Activated T-helper 1 cell treated with Interleukin-2 at 50 U/mL for 16 hours (primary cell): ENCODE measurements around the gene C8G.

Experiments used
- DNase-seq: peaks from one replicate; pipeline ENCODE4 v3.0.0-alpha.2; 2020; ENCODE audit warnings: low read depth

Gene C8G

DNA sequence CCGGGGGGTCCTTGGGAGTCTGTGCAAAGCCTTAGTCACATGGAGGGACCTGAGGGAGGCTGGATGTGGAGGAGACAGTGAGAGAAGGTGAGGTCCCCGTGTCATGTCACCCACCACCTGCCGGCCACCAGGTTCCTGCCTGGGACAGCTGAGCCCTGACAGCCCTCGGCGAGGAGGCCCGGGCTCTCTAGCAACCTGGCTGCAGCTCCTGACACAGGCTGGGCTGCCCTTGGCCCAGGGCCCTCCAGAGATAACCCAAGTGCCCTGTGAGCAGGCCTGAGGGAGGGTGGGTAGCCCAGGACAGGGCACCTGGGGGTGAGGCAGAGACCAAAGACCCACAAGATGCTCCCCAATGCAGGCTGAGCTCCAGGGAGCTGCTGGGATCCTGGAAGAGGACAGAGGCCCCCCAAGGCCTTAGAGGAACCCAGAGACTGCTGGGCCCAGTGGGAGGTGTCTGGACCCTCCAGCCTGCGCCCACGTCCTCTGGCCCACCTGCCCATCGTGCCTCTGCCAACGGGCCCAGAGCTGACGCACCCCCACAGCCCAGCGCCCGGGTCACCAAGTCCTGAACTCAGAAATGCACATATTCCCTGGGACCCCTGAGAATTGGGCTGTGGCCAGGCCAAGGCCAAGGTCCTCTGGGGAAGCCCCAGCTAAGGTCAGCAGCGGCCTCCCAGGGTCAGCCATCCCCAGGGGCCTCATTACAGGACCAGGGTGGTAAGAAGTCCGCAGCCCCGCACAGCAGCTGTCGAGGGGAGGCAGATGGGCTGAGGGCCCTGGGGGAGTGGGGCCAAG is 23.5 kb downstream of the C8G start:
- DNase-seq = no peak

DNA sequence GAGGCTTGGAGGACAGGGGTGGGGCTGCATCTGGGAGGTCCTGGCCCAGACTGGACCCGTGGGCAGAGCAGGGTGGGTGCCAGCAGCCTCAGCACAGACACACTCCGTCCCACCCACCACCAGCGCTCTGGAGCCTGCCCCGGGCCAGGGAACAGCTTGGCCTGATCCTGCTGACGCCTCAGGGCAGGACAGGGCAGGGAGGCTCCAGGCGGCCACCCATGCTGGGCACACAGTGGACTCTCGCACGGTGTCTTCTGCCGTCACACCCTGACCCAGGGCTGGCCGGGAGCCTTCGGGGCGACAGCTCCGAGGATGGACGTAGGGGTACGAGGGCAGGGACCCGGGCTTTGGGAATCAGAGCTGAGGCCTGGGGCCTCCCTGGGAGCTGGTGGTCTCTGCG is 24.1 kb downstream of the C8G start:
- DNase-seq = no peak

DNA sequence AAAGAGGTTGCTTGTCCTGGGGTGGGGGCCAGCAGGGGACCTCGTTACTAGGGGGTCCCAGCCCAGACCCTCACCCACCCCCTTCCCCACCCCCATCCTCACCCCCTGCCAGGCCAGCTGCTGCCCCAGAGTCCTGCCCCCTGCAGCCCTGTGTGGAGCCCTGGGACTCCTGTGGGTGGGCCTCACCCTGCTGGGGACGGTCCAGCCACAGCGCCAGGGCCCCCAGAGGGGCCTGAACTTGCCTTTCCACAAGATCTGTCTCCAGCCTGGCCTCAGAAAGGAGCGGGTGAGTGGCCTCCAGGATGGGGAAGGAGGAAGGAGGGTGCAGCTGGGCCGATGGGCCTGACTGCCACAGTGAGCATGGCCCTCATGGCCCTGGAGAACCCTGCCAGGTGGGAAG is 24.7 kb downstream of the C8G start:
- DNase-seq = no peak

DNA sequence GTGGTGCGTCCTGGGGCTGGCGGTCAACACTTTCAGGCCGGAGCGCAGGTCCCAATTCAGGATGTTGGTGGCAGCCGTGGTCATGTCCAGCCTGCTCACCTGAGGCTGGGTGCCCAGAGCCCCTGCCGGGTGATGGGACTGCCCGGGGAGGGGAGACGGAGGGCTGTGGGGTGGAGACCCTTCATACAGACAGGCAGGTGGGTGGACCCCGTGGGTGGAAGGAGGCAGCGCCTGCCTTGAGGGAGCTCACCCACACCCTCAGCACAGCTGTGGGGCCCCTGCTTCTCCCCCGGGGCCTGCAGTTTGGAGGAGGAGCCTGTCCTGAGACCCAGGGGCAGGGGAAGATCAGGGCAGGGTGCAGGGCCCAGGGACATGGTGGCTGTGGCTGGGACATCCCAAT is 25.3 kb downstream of the C8G start:
- DNase-seq = no peak

DNA sequence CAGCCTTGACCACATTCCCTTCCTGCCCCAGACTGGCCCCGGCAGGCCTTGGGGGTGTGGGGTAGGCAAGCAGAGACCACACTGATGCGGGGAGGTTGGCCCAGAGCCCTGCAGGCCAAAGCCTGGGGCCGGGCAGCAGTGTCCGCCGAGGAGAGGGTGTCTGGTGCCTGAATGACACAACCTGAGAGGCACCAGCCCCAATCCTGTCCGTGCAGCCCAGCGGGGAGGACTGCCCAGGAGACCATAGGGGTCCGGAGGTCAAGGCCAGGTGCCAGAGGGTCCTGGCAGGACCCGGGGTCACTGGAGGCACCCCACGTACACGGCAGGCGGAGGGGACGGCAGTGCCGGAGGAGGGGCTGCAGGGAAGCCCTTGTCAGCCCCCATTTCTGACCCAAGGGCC is 26.7 kb downstream of the C8G start:
- DNase-seq = no peak

DNA sequence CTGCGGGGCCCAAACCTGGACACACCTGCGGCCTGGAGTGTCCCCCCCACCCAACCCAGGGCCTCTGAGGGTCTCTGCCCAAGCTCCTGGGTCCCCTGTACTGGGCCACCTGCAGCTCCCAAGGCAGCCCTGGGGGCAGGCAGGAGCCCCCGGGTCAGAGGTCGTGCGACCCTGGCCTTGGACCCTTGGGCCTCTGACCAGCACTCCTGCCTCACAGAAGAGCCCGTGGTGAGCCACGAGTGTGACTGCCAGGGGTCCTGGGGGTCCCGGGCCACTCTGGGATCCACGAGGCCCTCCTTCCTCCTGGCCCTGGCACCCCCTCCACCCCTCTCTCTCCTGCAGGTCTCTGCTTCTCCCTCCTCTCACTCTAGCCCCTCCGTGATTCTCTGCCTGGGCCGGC is 27.3 kb downstream of the C8G start:
- no peak for DNase-seq

DNA sequence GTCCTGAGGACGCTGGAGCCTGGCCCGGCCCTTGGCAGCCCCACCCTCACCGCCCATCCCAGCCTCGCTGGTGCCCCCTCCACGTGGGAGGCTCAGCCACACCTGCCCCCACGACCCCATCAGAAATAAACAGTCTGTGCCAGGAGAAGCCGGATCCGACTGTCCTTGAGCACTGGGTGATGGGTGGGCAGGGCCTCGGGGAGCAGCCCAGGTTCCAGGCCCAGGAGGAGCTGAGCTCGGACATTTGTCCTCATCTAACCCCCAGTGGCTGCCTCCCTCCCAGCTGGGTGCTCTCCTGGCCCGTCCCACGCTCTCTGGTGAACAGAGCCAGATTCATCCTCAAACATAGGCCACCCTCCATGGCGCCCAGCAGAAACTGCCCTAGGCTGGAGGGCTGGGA is 27.7 kb downstream of the C8G start:
- DNase-seq = no peak

DNA sequence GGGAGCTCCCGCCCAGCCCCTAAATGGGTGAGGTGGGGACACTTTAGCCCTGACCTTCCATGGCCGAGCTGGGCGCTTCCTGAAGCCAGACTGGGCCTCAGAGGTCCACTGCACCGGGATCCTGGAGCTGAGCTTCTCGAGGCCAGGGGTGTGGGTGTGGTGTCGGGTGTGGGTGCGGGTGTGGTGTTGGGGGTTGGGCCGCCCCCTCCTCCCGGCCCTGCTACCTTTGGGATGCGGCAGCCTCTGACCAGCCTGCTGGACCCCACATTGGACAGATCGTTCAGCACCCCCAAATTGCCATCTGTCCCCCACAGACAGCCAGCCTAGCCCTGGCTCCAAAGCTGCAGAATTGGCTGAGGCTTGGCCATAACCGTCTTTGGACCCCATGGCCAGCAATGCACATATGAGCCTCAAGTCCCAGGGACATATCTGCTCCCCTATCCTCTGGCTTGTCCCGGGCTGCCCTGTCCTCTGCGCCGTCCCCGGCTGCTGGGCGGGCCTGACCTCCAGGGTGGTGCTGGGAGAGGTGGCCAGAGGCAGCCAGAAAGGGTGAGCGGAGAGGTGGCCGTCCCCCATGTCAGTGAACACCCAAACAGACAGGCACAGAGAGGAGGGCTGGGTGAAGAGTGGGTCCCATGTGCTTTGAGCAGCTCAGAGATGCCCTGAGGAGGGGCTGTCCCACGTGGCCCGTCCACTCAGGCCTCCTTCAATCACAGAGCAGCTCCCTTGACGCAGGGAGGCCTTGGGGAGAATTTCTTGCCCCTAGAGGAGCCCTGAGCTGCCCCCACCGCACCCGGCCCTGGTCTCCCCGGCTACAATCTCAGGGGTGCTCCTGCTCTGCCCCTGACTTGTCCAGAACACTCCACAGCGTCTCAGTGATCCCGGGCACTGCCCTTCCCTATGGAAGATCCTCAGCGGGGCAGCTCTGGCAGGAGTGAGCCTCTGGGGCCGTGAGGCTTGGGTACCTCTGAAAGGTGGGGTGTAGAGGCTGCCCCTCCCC is 28.9 kb downstream of the C8G start:
- no peak for DNase-seq

DNA sequence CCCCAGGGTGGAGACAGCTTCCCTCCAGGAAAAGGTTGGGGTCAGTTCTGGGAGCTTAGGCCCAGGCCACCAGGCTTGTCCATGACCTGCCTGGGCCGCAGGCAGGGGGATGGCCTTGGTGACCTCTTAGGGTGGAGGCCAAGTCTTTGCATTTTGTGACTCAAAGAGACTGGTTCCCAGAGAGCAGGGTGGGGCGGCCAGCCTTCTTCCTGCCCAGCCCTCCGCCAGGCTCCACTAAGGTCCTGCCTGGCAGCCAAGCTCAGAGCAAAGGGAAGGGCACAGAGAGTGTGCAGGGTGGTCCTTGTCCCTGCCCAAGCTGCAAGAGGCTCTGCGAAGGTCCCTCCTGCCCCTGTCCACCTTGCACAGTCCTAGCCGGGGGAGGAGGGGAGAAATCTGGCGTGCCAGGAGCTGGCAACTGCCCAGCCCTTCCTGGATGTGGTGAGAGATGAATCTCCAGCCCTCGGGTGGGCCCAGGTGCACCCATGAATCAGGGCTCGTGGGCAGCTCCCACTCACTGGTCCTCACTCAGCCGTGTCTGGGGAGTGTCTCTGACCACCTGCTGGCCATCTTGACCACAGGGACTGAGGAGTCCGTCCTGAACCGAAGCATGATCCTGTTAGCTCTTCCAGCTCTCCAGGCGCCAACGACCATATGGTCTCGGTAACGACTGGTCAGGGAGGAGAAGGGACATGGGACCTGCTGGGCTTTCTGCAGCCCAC is 29.9 kb downstream of the C8G start:
- DNase-seq = no peak

DNA sequence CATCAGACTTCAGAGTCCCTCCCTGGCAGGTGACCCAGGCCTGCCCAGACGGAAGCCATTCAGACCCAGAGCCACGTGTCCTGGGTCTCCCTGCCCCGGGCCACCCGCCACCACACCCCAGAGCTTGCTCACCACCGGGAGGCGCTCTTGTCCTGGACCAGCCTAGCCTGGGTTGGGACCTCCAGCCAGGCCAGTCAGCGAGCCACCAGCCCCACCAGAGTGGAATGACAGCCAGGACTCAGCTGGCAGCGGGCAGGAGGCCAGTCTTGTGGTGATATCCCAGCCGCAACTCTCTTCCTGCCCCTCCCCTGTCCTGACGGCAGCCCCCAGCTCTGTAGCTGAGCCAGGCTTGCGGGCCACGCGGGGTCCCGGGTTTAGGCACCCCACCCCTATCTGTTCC is 30.6 kb downstream of the C8G start:
- DNase-seq = no peak

DNA sequence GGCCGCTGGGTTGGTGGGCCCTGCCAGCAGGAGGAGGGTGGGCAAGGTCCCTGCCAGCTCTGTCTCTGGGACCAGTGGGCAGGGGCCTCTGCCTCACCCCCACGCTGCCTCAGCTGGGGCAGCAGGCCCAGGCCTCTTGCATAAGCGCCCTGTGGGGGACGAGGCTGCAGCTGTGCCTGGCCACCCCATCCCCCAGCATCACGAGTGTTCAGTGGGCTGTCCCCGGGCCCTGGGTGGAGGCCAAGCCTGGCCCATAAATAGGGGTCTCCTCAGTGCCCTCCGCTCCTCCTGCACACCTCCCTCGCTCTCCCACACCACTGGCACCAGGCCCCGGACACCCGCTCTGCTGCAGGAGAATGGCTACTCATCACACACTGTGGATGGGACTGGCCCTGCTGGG is 32.2 kb downstream of the C8G start, which contains the start of gene PTGDS:
TSS of gene PTGDS (plus strand) at position 282 of the 400 bp plus-strand sequence. CDS start at position 357, 75 bp downstream.
- DNase-seq = no peak

DNA sequence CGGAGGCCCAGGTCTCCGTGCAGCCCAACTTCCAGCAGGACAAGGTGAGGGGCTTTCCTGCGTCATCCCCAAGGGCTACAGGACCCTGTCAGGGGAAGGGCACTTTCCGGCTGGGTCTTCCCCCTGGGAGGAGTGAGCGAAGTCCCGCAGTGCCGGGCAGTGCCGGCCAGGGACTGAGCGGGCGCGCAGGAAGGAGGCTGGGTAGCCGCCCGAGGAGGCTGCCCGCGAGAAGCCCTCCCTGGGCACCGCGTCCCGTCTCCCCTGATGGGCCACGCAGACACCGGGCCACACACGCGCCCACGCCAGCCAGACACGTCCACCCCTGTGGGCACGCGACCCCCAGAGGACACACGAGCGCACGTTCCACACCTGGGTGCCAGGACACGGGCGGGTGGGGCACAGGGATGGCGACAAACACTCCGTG is 32.6 kb downstream of the C8G start:
- no peak for DNase-seq

DNA sequence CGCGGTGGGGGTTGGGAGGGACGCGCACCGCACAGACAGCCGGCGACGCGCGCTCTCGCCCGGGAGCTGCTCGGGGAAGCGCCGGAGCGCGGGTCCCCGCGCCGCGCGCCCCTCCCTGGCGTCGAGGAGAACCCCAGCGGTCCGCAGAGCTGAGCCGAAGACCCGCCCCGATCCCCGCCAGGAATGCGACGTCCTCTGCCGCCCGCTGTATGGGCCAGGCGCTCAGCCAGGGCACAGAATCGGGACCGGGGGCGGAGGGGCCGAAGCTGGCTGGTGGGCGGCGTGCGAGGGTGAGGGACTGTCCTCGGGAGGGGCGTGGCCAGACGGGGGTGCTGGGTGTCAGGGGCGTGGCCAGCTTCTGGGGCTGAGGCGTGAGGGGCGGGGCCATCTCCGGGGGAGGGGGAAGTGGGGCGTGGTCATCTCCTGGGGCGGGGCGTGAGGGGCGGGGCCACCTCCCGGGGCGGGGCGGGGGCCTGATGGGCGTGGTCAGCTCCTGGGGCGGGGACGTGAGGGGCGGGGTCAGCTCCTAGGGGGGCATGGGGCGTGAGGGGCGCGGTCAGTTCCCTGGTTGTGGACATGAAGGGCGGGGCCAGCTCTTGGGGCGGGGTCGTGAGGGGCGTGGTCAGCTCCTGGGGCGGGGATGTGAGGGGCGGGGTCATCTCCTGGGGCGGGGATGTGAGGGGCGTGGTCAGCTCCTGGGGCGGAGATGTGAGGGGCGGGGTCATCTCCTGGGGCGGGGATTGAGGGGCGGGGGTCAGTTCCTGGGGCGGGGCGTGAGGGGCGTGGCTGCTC is 33.2 kb downstream of the C8G start:
- peak; percentile 59 for DNase-seq

DNA sequence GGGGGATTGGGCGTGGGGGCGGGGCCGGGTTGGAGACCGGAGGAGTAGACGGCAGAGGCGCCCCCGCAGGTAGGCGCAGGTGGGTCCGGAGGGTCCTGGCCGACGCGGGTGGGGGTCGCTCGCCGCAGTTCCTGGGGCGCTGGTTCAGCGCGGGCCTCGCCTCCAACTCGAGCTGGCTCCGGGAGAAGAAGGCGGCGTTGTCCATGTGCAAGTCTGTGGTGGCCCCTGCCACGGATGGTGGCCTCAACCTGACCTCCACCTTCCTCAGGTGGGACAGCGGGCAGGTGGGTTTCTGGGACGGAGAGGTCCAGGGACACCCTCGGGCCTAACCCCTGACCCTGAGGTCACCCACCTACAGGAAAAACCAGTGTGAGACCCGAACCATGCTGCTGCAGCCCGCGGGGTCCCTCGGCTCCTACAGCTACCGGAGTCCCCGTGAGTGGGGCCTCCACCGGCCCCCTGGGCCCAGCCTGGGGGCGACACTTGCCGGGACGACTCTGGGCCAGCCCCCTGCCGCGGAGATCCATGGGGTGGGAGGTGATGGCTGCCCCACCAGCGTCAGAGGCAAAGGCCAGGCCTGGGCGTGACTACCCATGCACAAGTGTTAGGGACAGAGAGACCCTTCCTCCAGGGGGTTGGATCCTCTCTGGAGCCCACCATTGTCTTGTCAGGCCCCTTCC is 34.0 kb downstream of the C8G start:
- no peak for DNase-seq

DNA sequence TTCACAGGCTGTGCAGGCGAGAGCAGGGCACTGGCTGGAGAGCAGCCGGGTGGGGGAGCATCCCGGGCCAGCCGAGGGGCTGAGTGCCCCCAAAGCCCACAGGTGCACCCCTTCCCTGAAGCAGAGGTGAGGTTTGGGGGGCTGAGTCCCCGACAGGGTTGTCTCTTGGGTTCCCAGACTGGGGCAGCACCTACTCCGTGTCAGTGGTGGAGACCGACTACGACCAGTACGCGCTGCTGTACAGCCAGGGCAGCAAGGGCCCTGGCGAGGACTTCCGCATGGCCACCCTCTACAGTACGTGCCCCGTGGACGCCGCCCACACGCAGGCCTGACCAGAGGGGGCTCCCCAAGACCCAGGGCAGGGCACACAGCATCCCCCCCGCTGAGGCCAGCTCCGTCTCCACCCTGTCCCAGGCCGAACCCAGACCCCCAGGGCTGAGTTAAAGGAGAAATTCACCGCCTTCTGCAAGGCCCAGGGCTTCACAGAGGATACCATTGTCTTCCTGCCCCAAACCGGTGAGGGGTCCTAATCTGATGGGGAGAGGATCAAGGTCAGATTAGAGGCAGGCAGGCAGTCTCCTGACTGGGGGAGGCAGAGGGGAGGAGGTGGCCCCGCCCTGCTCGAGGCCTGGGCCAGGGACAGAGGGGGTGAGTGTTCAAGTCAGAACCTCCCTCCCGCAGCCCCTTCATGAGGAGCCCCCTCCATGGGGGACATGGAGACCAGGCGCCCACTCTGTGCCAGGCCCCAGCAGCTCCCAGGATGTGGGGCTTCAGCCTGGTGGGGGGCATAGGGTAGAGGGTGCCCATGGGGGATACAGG is 34.9 kb downstream of the C8G start:
- DNase-seq = no peak

DNA sequence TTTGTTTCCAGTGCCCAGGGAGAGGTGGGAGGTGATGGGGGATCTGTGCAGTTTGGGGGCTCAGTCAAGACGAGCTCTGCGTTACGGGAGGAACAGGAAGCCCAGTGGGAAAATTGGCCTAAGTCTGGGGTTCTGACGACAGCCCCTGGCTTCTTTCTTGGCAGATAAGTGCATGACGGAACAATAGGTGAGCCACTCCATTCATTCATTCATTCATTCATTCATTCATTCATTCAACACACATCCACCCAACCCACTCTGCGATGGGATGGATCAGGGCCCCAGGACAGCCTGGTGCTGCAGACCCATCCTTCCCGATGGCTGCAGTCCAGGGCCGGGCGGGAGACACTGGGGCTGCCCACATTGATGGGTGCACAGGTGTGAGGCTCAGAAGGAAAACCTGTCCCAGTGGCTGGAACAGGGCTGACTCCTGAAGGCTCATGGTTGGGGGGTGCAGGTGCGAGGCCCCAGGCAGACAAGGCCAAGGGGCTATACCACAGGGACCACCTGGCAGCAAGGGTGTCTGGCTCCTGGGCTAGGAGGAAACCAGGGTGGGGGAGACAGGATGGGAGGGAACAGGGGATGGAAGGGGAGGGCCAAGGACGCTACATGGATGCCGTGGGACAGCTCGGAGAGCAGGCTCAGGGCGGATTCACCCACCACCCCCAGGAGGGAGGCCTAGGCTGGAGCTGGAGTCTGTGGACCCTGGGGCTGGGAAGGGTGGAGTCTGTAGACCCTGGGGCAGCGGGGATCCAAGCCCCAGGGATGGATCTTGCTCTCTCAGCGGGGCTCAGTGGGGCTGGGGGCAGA is 35.8 kb downstream of the C8G start:
- DNase-seq = no peak

DNA sequence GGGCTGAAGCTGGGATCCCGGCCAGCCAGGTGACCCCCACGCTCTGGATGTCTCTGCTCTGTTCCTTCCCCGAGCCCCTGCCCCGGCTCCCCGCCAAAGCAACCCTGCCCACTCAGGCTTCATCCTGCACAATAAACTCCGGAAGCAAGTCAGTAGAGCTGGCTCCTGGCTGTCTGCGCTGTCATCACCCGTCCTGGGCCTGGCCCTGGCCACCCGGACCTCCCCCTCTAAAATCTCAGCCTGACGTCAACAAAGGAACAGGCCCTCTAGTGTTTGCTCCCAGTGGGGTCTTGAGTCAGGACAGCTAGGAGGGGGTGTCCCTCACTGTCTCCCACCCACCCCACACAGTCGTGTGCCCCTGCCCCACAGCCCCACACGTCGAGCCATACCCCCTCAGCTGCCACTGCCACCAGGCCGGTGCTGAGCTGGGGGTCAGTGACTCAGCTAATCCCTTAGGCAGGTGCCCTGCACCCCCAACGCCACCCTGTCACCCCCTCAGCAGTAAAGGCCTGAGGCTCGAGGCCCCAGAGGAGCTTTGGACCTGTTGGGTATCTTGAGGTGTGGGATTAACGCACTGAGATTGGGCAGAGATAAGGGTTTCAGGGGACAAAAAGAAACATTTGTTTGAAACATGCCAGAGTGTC is 36.7 kb downstream of the C8G start:
- DNase-seq = no peak

DNA sequence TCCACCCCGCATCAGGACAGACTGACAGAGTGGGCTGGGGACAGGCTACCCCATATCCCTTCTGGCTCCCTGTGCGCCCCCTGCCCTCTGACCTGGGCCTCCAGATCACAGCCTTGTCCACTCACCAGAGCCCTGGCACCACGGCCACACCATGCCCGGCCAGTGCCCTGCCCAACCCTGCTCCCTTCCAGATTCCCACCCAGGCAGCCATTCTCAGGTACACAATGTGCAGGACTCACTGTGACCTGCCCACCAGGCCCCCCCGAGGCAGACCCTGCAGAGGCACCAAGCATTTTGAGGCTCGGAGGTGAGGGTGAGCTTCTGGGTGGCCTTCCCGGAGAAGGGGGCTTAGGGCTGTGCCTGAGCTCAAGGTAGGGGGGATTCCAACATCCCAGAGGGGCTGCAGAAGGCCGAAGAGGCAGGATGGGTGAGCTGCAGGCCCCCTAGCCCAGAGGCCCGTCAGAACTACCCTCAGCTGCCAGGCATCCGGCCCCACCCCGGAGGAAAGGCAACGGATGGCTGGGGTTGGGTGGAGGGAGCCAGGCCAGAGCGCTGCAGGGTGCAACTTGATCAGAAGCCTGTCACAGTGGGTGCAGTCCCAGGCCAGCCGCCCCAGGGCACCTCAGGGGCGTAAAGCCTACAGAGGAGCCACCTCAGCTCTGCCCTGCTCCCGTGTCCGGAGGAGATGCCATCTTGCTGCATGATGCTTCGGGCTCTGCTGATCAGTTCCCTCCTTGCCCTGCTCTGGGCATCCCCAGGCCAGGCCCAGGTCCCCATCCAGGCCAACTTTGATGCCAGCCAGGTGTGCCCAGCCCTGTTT is 37.4 kb downstream of the C8G start, which contains the start of gene LCNL1:
TSS of gene LCNL1 (plus strand) at position 762 of the 820 bp plus-strand sequence. CDS start 594 bp downstream, outside the sequence.
- DNase-seq = no peak
